ENCODE measurements around the gene SPDYE1. TPM values are rescaled to one million over a fixed set of nuclear protein-coding genes. Genes with fewer than 3 reads are reported as not detected.

Gene SPDYE1
- total RNA-seq, 1 experiment from 2014 or later, result not detected

GRCh38 chr7:44043902-44044301 lies 46.2 kb downstream of the SPDYE1 start:
- Histone ChIP-seq H4K20me1 (ENCODE audit: insufficient read depth, low read depth, low read length) (peaks cover 8% of the 10 kb centered on the region; the same call in 1 of the 2 replicates), H3K4me2 (ENCODE audit: low read depth, low read length, poor library complexity, severe bottlenecking) (peak overlapping the region; percentile 99), H3K4me3 (ENCODE audit: low read length) (peak overlapping the region; percentile 94), H2AFZ (ENCODE audit: low read length) (peak overlapping the region; percentile 27; the same call in 1 of the 2 replicates), H3K4me1 (ENCODE audit: low read length) (peaks cover 38% of the 10 kb centered on the region), H3K9me2 (replicated peaks; ENCODE audit: insufficient read depth, low read length) (no peaks in the 10 kb centered on the region), H3K27ac (ENCODE audit: low read length) (peak overlapping the region; percentile 92), H3K9me3 (ENCODE audit: low read length) (no peaks in the 10 kb centered on the region), H3K9ac (ENCODE audit: low read length) (peak overlapping the region; percentile 98), H3K36me3 (ENCODE audit: insufficient read depth, low read length) (peaks cover 12% of the 10 kb centered on the region; the same call in 1 of the 2 replicates), H3K79me2 (ENCODE audit: low read length) (peaks cover 44% of the 10 kb centered on the region), H3K27me3 (ENCODE audit: low read length) (no peaks in the 10 kb centered on the region)
- DNase-seq, result peak; percentile 44

GRCh38 chr7:44044315-44045225 lies 46.9 kb downstream of the SPDYE1 start, which contains the start of gene DBNL:
TSS of gene DBNL (plus strand) at chr7:44044702. CDS start at chr7:44044738, 36 bp downstream.
- peaks cover 38% of the 10 kb centered on the region for H3K4me1 ChIP-seq (ENCODE audit: low read length)
- peaks cover 48% of the 10 kb centered on the region for H3K79me2 ChIP-seq (ENCODE audit: low read length)
- no peaks in the 10 kb centered on the region for H3K9me2 ChIP-seq (replicated peaks; ENCODE audit: insufficient read depth, low read length)
- H3K27me3 ChIP-seq (ENCODE audit: low read length), result no peaks in the 10 kb centered on the region
- peak within 1 kb of the TSS; percentile 94 for H3K4me3 ChIP-seq (ENCODE audit: low read length)
- DNase-seq, result peak; percentile 97
- peak within 1 kb of the TSS; percentile 92 for H3K27ac ChIP-seq (ENCODE audit: low read length)
- peaks cover 11% of the 10 kb centered on the region; the same call in 1 of the 2 replicates for H4K20me1 ChIP-seq (ENCODE audit: insufficient read depth, low read depth, low read length)
- peak within 1 kb of the TSS; percentile 98 for H3K9ac ChIP-seq (ENCODE audit: low read length)
- H3K9me3 ChIP-seq (ENCODE audit: low read length), result no peaks in the 10 kb centered on the region
- peaks cover 16% of the 10 kb centered on the region; the same call in 1 of the 2 replicates for H3K36me3 ChIP-seq (ENCODE audit: insufficient read depth, low read length)
- H3K4me2 ChIP-seq (ENCODE audit: low read depth, low read length, poor library complexity, severe bottlenecking), result peak within 1 kb of the TSS; percentile 99
- peak within 1 kb of the TSS; percentile 27; the same call in 1 of the 2 replicates for H2AFZ ChIP-seq (ENCODE audit: low read length)

- Histone ChIP-seq H3K4me2 (ENCODE audit: low read depth, low read length, poor library complexity, severe bottlenecking) (peak overlapping the region; percentile 99), H2AFZ (ENCODE audit: low read length) (no peak overlapping the region)
These were observed 47.7 kb downstream of the SPDYE1 start for GRCh38 chr7:44045226-44046014.

GRCh38 chr7:44046321-44047061 lies 48.8 kb downstream of the SPDYE1 start:
- Histone ChIP-seq H3K9ac (ENCODE audit: low read length) (peak overlapping the region; percentile 98), H4K20me1 (ENCODE audit: insufficient read depth, low read depth, low read length) (peaks cover 17% of the 10 kb centered on the region; the same call in 1 of the 2 replicates), H3K36me3 (ENCODE audit: insufficient read depth, low read length) (peaks cover 22% of the 10 kb centered on the region; the same call in 1 of the 2 replicates), H3K4me2 (ENCODE audit: low read depth, low read length, poor library complexity, severe bottlenecking) (peak overlapping the region; percentile 99), H3K79me2 (ENCODE audit: low read length) (peaks cover 66% of the 10 kb centered on the region), H2AFZ (ENCODE audit: low read length) (no peak overlapping the region), H3K27me3 (ENCODE audit: low read length) (no peaks in the 10 kb centered on the region), H3K27ac (ENCODE audit: low read length) (peak overlapping the region; percentile 92), H3K4me1 (ENCODE audit: low read length) (peaks cover 35% of the 10 kb centered on the region), H3K9me3 (ENCODE audit: low read length) (no peaks in the 10 kb centered on the region), H3K9me2 (replicated peaks; ENCODE audit: insufficient read depth, low read length) (no peaks in the 10 kb centered on the region), H3K4me3 (ENCODE audit: low read length) (peak overlapping the region; percentile 94)
- DNase-seq, result peak; percentile 85

More at GRCh38 chr7:44045226-44046014, 47.7 kb downstream of the SPDYE1 start:
- H3K9me2 ChIP-seq (replicated peaks; ENCODE audit: insufficient read depth, low read length), result no peaks in the 10 kb centered on the region
- peak overlapping the region; percentile 98 for H3K9ac ChIP-seq (ENCODE audit: low read length)
- DNase-seq, result peak; percentile 49
- H4K20me1 ChIP-seq (ENCODE audit: insufficient read depth, low read depth, low read length), result peaks cover 17% of the 10 kb centered on the region; the same call in 1 of the 2 replicates
- H3K9me3 ChIP-seq (ENCODE audit: low read length), result no peaks in the 10 kb centered on the region
- H3K36me3 ChIP-seq (ENCODE audit: insufficient read depth, low read length), result peaks cover 16% of the 10 kb centered on the region; the same call in 1 of the 2 replicates
- no peaks in the 10 kb centered on the region for H3K27me3 ChIP-seq (ENCODE audit: low read length)
- H3K4me3 ChIP-seq (ENCODE audit: low read length), result peak overlapping the region; percentile 94
- peaks cover 38% of the 10 kb centered on the region for H3K4me1 ChIP-seq (ENCODE audit: low read length)
- H3K27ac ChIP-seq (ENCODE audit: low read length), result peak overlapping the region; percentile 92
- peaks cover 55% of the 10 kb centered on the region for H3K79me2 ChIP-seq (ENCODE audit: low read length)

GRCh38 chr7:44048031-44048795 lies 50.5 kb downstream of the SPDYE1 start:
- peaks cover 26% of the 10 kb centered on the region; the same call in 1 of the 2 replicates for H3K36me3 ChIP-seq (ENCODE audit: insufficient read depth, low read length)
- peaks cover 71% of the 10 kb centered on the region for H3K79me2 ChIP-seq (ENCODE audit: low read length)

GRCh38 chr7:44050121-44050914 lies 52.6 kb downstream of the SPDYE1 start:
- Histone ChIP-seq H3K4me3 (ENCODE audit: low read length) (no peak overlapping the region), H3K4me1 (ENCODE audit: low read length) (peaks cover 43% of the 10 kb centered on the region), H4K20me1 (ENCODE audit: insufficient read depth, low read depth, low read length) (peaks cover 17% of the 10 kb centered on the region; the same call in 1 of the 2 replicates), H3K27ac (ENCODE audit: low read length) (0 out of 2 replicates have a peak overlapping the region, but pooled peaks have one; percentile 2), H3K36me3 (ENCODE audit: insufficient read depth, low read length) (peaks cover 36% of the 10 kb centered on the region; the same call in 1 of the 2 replicates), H3K4me2 (ENCODE audit: low read depth, low read length, poor library complexity, severe bottlenecking) (no peak overlapping the region), H3K9me3 (ENCODE audit: low read length) (no peaks in the 10 kb centered on the region), H3K9me2 (replicated peaks; ENCODE audit: insufficient read depth, low read length) (no peaks in the 10 kb centered on the region), H3K79me2 (ENCODE audit: low read length) (peaks cover 67% of the 10 kb centered on the region), H3K9ac (ENCODE audit: low read length) (no peak overlapping the region), H3K27me3 (ENCODE audit: low read length) (no peaks in the 10 kb centered on the region), H2AFZ (ENCODE audit: low read length) (no peak overlapping the region)
- peak; percentile 19 for DNase-seq

More at GRCh38 chr7:44048031-44048795, 50.5 kb downstream of the SPDYE1 start:
- Histone ChIP-seq H2AFZ (ENCODE audit: low read length) (no peak overlapping the region), H3K9me2 (replicated peaks; ENCODE audit: insufficient read depth, low read length) (no peaks in the 10 kb centered on the region), H3K9me3 (ENCODE audit: low read length) (no peaks in the 10 kb centered on the region), H3K27me3 (ENCODE audit: low read length) (no peaks in the 10 kb centered on the region), H4K20me1 (ENCODE audit: insufficient read depth, low read depth, low read length) (peaks cover 17% of the 10 kb centered on the region; the same call in 1 of the 2 replicates), H3K4me2 (ENCODE audit: low read depth, low read length, poor library complexity, severe bottlenecking) (no peak overlapping the region), H3K4me1 (ENCODE audit: low read length) (peaks cover 35% of the 10 kb centered on the region), H3K4me3 (ENCODE audit: low read length) (no peak overlapping the region), H3K9ac (ENCODE audit: low read length) (no peak overlapping the region), H3K27ac (ENCODE audit: low read length) (peak overlapping the region; percentile 92)
- peak; percentile 35 for DNase-seq
